ELR (cell line): ENCODE results near the gene FAM156B.
"Not testable (repeated sequence)": the region's sequence is repeated elsewhere in the genome, so short reads cannot be mapped to it uniquely, and the experiment has no call there.

Experiments
- DNase-seq: peaks from one replicate; pipeline ENCODE4 v3.0.0-alpha.2; 2015; ENCODE audit warnings: low read depth

The FAM156B gene

DNA sequence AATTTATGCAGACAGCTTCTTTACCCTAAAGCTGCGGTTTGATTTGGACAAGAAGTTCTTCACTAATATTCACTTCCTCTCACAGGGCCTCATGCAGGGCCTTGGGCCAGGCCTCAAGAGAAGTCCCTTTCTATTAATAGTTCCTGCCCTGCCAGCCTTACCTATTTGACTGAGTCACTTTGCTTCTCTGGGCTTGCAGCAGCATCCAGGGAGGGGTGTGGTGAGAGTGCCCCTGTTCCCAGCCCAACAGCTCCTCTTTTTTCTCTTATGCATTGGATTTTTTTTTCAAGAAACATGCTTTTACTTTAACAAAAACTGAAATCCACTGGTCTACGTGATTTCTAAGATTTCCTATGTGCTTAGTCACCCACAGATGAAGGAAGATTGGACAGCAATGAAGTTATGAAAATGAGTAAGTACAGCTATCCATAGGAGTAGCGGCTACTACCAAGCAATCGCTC, 26.7 kb downstream of the FAM156B start:
- DNase-seq: peak; percentile 61

DNA sequence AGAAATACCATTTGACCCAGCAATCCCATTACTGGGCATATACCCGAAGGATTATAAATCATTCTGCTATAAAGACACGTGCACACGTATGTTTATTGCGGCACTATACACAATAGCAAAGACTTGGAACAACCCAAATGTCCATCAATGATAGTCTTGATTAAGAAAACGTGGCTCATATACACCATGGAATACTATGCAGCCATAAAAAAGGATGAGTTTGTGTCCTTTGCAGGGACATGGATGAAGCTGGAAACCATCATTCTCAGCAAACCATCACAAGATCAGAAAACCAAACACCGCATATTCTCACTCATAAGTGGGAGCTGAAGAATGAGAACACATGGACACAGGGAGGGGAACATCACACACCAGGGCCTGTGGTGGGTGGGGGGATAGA, 33.1 kb downstream of the FAM156B start:
- DNase-seq: not testable (repeated sequence)

DNA sequence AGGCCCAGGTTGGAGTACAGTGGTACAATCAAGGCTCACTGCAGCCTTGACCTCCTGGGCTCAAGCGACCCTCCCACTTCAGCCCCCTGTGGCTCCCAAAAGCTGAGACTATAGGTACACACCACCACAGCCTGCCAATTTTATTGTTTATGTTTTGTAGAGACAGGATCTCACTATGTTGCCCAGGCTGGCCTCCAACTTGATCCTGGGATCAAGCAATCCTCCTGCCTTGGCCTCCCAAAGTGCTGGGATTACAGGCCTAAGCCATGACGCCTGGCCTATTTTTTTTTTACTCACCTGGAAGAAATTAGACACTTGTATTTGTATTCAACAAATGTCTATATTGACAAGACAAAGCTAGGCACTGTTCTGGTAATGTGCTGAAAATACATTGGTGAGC, 36.1 kb downstream of the FAM156B start:
- DNase-seq: no peak

DNA sequence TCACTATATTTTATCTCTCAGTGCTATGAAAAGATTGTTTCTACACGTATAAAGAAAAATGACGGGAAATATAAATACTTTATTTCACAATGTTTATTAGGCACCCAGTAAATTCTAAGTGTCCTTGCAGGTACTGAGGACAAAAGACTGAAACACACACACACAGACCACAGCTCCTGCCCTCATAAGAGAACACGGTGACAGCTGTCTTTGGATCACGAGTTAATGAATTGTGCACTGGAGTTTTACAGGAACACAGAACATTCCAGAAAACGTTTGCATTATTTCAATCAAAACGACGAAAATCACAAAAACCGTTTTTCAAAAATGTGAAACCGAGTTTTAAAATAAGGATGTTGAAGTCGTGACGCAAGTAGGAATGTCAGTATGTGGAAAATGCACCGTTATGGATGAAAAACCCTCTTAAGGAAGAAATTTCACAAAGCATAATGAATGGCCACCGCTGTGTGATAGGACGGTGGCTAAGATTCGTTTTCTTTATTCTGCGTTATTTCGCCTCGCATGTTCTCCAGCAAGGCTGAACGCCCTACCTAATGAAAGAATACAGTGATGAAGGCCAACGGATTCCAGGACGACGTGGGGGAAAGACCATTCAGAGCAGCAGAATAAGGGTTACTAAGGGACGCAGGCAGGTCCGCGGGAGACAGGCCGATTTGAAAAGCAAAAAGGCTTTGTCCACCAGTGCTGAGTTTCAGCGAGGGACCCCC, 37.0 kb downstream of the FAM156B start:
- no peak for DNase-seq

DNA sequence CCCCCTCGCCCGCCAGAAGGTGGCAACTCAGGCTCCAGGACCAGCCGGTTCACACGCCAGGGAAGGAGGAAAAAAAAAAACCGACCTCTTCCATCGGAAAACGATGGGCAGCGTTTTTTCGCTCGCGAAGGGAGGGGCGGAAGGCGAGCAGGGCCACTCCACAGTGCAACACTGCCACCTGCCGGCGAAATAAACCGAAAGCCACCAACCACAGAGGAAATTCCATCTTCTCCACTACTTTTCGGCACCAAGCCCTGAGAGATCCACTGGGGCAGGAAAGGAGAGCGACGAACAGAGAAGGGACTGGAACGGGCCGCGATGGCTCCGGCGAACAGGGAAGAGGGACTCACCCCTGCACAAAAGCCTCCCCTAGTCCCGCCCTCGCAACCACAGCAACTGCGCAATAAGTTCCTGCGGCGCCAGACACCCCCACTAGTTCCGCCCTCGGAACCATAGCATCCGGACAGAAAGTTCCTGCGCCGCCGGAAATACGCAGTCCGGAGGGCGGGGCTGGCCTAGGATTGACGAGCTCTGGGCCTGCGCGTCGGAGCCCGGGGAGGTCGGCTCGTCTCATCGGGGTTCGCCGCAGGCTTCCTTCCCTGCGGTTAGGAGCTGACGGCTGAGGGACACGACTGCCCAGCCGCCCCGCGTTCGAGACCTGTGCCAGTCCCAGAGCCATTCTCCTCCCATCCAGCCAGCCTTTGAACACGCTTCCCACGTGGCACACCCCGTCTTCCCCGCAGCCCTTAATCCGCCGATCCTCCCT, 37.8 kb downstream of the FAM156B start:
- peak; percentile 92 for DNase-seq

DNA sequence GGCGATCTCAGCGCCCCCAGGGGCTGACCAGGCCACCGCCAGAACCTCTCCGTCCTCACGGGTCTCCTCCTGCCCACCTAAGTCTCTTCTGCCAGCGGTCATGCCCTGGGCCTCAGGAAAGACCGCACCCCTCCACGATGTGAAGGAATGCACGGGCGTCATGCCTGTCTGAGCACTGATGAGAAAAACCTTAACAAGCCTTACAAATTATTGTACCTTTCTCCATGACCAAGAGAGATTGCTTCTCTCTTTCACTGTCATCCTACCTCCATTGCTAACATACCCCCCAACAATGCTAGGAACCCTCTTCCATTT, 38.3 kb downstream of the FAM156B start:
- not testable (repeated sequence) for DNase-seq

DNA sequence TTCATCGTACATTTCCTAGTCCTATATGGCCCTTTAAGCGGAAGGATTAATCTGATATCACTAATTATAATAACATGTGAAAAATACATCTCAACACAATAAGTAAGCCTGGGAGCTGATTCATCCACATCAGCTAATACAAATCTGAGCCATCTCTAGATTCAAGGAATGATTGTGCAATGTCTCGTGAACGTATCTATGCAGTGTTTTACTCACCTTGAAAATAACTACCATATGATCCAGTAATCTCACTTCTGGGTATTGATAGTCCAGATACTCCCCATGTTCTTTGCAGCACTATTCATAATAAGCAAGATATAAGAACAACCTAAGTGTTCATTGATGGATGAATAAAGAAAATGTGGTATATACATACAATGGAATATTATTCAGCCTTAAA, 43.6 kb downstream of the FAM156B start:
- DNase-seq: not testable (repeated sequence)

DNA sequence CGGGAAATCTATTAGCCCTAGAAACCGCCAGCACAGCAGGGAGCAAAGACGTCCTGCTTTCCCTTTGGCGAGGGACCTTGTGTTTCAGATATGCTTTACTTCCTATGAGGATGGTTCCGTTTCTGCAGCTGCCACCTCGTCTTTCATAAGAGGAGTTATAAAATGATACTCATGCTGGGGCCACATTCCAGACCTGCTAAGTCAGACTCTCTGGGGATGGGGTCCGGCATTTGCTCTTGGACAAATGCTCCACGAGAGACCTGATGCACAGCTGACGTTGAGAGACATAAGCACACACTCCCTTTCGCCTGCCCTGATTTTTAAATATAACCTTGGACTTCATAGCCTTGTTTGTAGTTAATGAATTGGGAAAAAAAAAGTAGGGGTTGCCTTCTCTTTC, 44.6 kb downstream of the FAM156B start:
- not testable (repeated sequence) for DNase-seq

DNA sequence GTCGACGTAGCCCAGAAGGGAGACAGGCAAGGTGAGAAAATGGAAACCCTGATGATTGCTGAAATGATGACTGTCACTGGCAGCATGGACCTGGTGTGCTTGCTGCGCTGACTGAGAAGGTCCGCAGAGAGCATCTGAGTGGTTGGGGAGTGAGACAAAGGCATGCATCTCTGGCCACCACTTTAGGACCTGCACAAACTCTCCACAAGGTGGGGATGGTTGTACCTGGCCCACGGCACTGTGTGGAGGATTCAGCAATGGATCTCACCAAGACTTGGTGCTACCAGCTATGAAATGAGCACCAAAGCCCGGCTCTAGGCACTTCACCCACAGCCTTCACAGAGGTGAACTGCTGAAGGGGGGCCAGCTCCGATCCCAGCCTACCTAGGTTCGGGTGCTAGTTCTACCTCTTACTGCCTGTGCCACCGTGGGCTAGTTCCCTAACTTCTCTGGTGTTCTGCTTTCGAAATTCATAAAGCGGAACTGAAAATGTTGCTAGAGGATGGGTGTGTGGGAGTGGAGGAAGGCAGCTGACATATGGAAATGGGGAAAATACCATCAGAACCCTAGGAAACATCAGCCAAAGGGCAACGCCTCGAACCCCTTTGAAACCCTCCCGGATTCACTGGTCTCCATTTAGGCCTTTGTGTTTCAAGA, 48.8 kb downstream of the FAM156B start:
- DNase-seq: not testable (repeated sequence)

DNA sequence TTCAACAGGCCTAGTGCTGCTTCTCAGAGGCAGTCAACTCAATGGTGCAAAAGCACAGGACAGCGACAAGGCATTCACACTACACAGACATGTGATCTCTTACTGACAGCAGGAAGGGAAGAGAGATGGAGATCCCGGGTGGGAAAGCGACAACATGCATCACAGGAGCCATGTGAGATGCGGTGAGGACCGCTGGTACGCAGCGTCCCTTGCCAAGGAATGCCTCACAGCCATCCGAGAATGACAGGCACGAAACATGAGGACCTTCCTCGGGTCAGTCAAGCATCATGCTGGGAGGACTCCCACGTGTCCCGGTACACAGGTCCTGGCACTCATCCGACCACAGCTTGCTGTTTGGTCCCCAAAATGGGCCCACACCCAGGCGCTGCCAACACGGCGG, 50.4 kb downstream of the FAM156B start:
- not testable (repeated sequence) for DNase-seq

DNA sequence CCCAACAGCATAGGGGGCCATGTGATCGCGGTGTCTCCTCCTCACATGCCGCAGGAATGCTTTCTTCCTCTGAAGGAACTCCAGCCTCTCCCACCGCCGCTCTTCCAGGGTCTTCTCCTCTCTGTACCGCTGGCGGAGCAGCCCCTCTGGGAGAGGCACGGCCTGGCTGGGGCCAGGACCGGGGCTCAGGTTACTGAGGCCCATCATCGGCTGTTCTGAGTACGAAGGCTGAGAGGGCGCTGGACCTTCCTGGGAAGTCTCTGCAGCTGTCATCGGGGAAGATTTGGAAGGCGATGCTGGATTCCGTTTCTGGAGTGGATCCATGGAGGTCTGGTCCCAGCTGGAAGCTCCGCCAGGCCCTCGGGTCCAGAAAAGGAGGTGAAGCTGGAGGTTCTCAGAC, 51.1 kb downstream of the FAM156B start:
- DNase-seq: not testable (repeated sequence)

DNA sequence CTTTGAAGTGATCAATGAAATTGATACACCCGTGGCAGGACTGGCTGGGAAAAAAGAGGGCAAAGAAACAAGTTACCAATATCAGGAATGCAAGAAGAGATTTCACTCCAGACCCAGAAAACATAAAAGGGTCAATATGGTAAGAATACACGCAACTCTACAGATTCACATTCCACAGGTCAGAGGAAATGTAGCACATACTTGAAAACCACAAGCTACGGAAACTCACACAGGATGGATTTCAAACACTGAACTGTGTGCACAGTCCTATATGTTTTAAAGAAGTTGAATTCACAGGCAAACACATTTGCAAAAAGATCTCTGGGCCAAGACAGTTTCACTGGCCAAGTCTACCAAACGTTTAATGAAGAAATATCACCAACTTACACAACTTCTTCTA, 52.2 kb downstream of the FAM156B start:
- DNase-seq: not testable (repeated sequence)

DNA sequence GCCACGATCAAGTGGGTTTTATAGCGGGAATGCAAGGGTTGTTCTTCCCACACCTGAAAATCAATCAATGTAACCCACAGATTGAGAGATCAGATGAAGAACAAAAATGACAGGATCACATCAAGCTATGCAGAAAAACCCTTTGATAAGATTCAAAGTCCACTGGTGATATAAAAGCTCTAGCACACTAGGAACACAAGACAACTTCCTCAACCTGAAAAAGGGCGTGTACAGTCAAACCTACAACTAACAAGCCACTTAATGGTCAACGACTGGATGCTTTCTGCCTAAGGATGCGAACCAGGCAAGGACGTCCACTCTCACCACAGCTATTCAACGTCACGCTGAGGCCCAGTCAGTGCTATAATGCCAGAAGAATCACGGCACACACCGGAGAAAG, 52.8 kb downstream of the FAM156B start:
- not testable (repeated sequence) for DNase-seq
